Measurements from ENCODE around the gene GET4.

DNA sequence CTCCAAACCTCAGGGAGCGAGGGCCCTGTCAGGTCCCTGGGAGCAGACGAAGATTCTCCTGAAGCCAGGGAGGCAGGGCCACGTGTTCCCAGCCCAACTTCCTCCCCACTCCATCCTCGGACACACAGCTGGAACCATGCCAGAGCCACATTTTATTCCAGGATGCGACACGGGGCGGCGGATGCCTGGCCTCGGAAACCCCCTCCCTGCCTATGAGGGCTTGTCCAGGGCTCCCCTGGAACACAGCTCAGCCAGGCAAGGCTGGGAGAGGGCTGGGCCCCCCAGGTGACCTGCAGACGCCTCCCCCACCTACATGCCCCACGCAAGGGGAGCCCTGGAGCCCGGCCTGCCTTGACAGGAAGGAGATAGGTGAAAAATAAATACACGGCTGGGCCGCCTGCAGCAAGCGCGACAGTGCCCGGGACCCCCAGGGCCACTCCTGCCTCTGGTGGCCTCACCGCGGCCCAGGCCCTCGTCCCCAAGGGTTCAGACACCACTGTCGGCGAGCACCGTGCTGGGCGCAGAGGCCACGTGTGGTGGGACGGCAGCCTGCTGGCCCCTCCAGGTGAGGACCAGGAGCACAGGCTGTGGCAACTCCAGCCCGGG, 21.5 kb downstream of the GET4 start:
- TF ChIP-seq GATA2 (IDR thresholded peaks at IDR 0.05; ENCODE audit: low read depth, low read length) (no peak), GATA3 (IDR thresholded peaks at IDR 0.05; ENCODE audit: low read depth, low read length) (no peak)

All from SH-SY5Y (cell line).